ENCODE data around the gene RASD2. TPM values are rescaled to one million over a fixed set of nuclear protein-coding genes. Genes with fewer than 3 reads are reported as not detected.

RASD2 gene
- total and polyA plus RNA-seq, 2 experiments from 2014 or later = 0.61 to 1.1 TPM

DNA sequence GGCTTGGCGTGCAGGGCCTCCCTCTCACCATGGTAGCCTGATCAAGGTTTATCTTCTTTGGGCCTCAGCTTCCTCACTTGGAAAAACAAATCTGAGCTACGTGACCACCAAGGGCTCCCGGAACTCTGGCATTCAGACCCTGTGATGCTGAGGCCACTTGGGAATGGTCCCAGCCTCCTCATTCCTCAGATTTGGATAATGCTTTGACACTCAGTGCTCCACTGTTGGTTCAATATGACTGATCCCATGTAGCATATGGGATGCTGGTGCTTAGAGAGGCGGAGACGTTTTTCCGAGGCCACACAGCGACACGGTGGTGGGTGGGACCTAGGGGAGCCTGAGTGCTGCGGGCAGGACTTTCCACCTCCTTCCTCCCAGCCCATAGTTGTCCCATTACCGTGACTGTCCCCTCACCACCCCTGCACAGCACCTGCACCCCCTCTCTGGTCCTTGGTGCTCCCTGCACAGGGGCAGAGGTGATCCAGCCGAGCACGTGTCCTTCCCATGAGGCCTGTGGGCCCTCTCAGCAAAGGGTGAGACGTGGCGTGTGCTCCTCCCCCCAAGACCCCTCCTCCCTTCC is 53.4 kb downstream of the RASD2 start:
- TF ChIP-seq, protein P1, sequence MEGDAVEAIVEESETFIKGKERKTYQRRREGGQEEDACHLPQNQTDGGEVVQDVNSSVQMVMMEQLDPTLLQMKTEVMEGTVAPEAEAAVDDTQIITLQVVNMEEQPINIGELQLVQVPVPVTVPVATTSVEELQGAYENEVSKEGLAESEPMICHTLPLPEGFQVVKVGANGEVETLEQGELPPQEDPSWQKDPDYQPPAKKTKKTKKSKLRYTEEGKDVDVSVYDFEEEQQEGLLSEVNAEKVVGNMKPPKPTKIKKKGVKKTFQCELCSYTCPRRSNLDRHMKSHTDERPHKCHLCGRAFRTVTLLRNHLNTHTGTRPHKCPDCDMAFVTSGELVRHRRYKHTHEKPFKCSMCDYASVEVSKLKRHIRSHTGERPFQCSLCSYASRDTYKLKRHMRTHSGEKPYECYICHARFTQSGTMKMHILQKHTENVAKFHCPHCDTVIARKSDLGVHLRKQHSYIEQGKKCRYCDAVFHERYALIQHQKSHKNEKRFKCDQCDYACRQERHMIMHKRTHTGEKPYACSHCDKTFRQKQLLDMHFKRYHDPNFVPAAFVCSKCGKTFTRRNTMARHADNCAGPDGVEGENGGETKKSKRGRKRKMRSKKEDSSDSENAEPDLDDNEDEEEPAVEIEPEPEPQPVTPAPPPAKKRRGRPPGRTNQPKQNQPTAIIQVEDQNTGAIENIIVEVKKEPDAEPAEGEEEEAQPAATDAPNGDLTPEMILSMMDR (IDR thresholded peaks at IDR 0.05; ENCODE audit: low read depth, low read length) = no peak
- Histone ChIP-seq H3K4me1 (ENCODE audit: low read depth) (peaks cover 50% of the 10 kb centered on the region), H3K27me3 (no peaks in the 10 kb centered on the region), H3K9me3 (ENCODE audit: low read depth) (no peaks in the 10 kb centered on the region), H3K36me3 (no peaks in the 10 kb centered on the region), H3K27ac (no peak overlapping the region), H3K4me3 (no peak overlapping the region)
- no peak for DNase-seq (ENCODE audit: low read depth in 1 of 2, low spot score in 1 of 2)

DNA sequence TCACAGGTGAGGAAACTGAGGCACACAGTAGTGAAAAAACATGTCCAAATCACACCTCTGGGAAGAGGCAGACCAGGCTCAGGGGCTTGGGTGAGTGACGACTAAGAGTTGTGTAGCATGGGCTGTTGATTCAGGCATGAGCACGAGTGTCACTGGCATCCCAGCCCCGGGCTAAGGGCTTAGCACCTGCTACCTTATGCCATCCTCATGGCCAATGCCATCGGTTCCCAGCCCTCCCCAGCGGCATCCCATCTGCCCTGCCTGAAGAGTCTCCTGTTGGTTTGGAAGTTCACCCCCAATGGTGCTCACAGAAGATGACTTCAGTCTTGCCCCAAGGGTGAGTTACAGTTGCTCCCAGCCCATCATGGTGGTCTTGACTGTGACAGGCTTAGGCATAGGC is 54.1 kb downstream of the RASD2 start:
- Histone ChIP-seq H3K4me1 (ENCODE audit: low read depth) (peaks cover 50% of the 10 kb centered on the region), H3K27me3 (no peaks in the 10 kb centered on the region), H3K36me3 (no peaks in the 10 kb centered on the region), H3K4me3 (no peak overlapping the region), H3K9me3 (ENCODE audit: low read depth) (no peaks in the 10 kb centered on the region), H3K27ac (no peak overlapping the region)
- DNase-seq (ENCODE audit: low read depth in 1 of 2, low spot score in 1 of 2) = no peak
- TF ChIP-seq, protein P1 (IDR thresholded peaks at IDR 0.05; ENCODE audit: low read depth, low read length) = no peak

DNA sequence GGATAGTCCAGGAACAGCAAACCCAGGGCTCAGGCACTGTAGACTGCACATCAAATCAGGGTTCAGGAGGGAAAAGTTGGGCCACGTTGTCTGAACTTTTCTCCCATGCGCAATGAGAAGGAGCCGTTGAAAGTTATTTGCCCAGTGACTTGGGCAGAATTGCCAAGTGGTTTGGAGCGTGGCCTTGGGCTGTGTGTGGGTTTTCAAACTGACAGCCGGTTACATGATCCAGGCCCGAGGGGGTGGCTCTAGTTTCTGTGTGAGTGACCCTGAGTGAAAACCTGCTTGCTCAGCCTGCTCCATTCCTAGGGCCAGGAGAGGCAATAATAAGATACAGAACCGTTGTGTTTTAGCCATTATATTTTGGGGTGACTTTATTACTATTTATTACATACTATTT is 56.2 kb downstream of the RASD2 start:
- H3K36me3 ChIP-seq = no peaks in the 10 kb centered on the region
- H3K4me3 ChIP-seq = no peak overlapping the region
- peaks cover 45% of the 10 kb centered on the region for H3K4me1 ChIP-seq (ENCODE audit: low read depth)
- TF ChIP-seq, protein P1 (IDR thresholded peaks at IDR 0.05; ENCODE audit: low read depth, low read length) = no peak
- peak overlapping the region; percentile 88 for H3K27ac ChIP-seq
- peak; percentile 34 to 86 for DNase-seq (ENCODE audit: low read depth in 1 of 2, low spot score in 1 of 2)
- H3K27me3 ChIP-seq = no peaks in the 10 kb centered on the region
- H3K9me3 ChIP-seq (ENCODE audit: low read depth) = no peaks in the 10 kb centered on the region

DNA sequence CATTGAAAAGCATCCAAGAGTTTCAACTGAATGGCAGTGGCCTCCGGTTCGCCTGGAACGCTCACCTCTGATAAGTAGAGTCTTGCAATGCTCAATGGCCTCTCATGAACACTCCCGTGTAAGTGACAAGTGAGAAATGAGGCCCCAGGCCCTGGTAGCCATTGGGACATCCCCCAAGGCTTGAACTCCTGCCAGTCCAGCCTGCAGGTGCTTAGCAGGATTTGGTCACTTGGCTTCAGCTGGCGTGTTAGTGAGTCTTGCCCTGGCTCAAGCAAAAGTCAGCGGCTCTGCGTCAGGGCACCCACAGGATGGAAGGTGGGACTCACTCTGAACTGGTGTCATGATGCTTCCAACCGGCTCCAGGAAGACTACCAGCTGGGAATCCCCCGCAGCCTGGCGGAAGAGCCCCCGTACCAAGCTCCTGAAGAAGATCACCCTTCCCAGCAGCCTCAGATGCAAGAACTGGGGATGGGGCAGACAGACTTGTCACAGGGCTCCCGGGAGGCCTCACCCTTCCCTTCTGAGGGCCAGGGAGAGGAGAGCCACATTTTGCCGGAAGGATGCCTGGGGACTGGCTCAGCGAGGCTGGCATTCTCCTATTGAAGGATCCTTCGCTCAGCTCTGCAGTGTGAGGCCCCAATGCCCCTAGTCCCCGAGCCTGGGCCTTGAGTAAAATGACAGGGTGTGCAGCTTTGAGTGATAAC is 57.2 kb downstream of the RASD2 start:
- Histone ChIP-seq H3K4me3 (no peak overlapping the region), H3K4me1 (ENCODE audit: low read depth) (peaks cover 38% of the 10 kb centered on the region), H3K27me3 (no peaks in the 10 kb centered on the region), H3K36me3 (no peaks in the 10 kb centered on the region), H3K9me3 (ENCODE audit: low read depth) (no peaks in the 10 kb centered on the region), H3K27ac (peak overlapping the region; percentile 88)
- TF ChIP-seq, protein P1 (IDR thresholded peaks at IDR 0.05; ENCODE audit: low read depth, low read length) = no peak
- DNase-seq (ENCODE audit: low read depth in 1 of 2, low spot score in 1 of 2) = peak in 1 of 2 donors; percentile 81

DNA sequence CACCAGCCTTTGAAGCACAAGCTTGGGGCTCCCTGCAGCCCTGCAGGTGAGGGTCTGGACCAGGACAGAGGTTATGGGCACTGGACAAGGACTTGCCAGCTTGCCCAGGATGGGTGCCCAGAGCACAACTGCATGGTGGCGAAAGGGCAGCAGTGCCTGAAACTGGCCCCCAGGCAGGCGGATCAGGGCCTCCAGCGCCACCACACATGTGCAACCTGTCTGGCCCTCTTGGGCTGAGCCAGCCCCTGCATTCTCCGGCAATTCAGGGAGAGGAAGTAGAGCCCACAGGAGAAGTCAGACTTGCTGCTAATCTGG is 57.7 kb downstream of the RASD2 start:
- Histone ChIP-seq H3K36me3 (no peaks in the 10 kb centered on the region), H3K27ac (peak overlapping the region; percentile 88), H3K4me3 (no peak overlapping the region), H3K4me1 (ENCODE audit: low read depth) (peaks cover 34% of the 10 kb centered on the region), H3K27me3 (no peaks in the 10 kb centered on the region), H3K9me3 (ENCODE audit: low read depth) (no peaks in the 10 kb centered on the region)
- TF ChIP-seq, protein P1 (IDR thresholded peaks at IDR 0.05; ENCODE audit: low read depth, low read length) = no peak
- no peak for DNase-seq (ENCODE audit: low read depth in 1 of 2, low spot score in 1 of 2)

Data from cardiac muscle cell (in vitro differentiated cells and primary cell).